Neuronal stem cell (in vitro differentiated cells): ENCODE data around the gene TPPP.
"Not testable (repeated sequence)": the region's sequence is repeated elsewhere in the genome, so short reads cannot be mapped to it uniquely, and the experiment has no call there.

Experiments
- DNase-seq: peaks from one replicate; pipeline ENCODE4 v3.0.0-alpha.2; 2013; ENCODE audit warnings: low spot score
- H2AFZ ChIP-seq: one replicate; pipeline ENCODE4 v1.6.1; 2013; ENCODE audit warnings: mild to moderate bottlenecking, low read length, inconsistent platforms
- H2AK5ac ChIP-seq: 2 replicates; pipeline ENCODE4 v1.6.1; 2013; ENCODE audit warnings: low read depth, mild to moderate bottlenecking, inconsistent platforms, low read length, moderate library complexity, mixed read lengths
- H2BK120ac ChIP-seq: 2 replicates; pipeline ENCODE4 v1.6.1; 2013; ENCODE audit warnings: low read depth, mild to moderate bottlenecking, inconsistent platforms, low read length, moderate library complexity, mixed read lengths
- H2BK12ac ChIP-seq: one replicate; pipeline ENCODE4 v1.6.1; 2013; ENCODE audit warnings: low read length, inconsistent platforms
- H2BK15ac ChIP-seq: 2 replicates; pipeline ENCODE4 v1.6.1; 2013; ENCODE audit warnings: mild to moderate bottlenecking, low read length, inconsistent platforms, mixed read lengths
- H2BK5ac ChIP-seq: one replicate; pipeline ENCODE4 v1.6.1; 2013; ENCODE audit warnings: inconsistent platforms, mild to moderate bottlenecking, low read length, moderate library complexity
- H3K14ac ChIP-seq: one replicate; pipeline ENCODE4 v1.6.1; 2013; ENCODE audit warnings: low read length, inconsistent platforms
- H3K18ac ChIP-seq: 2 replicates; pipeline ENCODE4 v1.6.1; 2013; ENCODE audit warnings: low read length, inconsistent platforms
- H3K23ac ChIP-seq: 2 replicates; pipeline ENCODE4 v1.6.1; 2013; ENCODE audit warnings: low read depth, mild to moderate bottlenecking, mixed read lengths, low read length, inconsistent platforms; ENCODE audit not compliant: poor library complexity
- H3K27ac ChIP-seq: replicated peaks from 3 replicates; pipeline ENCODE4 v1.5.1; 2013; ENCODE audit warnings: low read length, inconsistent platforms
- H3K27me3 ChIP-seq, 3 experiments: 2 replicates each; pipeline ENCODE4 v1.6.1; 2013; ENCODE audit warnings: low read length in 3 of 3, mild to moderate bottlenecking in 2 of 3, inconsistent platforms in 1 of 3, low read depth in 1 of 3, mixed read lengths in 1 of 3, moderate library complexity in 1 of 3; ENCODE audit not compliant: control insufficient read depth in 3 of 3, insufficient read depth in 3 of 3
- H3K36me3 ChIP-seq, 2 donors: replicated peaks in 1 of 2; 2 replicates each; pipeline ENCODE4 v1.6.1; 2013; ENCODE audit warnings: low read length in 2 of 2; ENCODE audit not compliant: control insufficient read depth in 2 of 2, insufficient read depth in 2 of 2
- H3K4ac ChIP-seq: 2 replicates; pipeline ENCODE4 v1.6.1; 2013; ENCODE audit warnings: inconsistent platforms, mild to moderate bottlenecking, low read length, moderate library complexity
- H3K4me1 ChIP-seq, 2 donors: 1 replicate in 1 of 2; 2 replicates in 1 of 2; pipeline ENCODE4 v1.6.1; 2013; ENCODE audit warnings: low read length in 2 of 2, low read depth in 1 of 2; ENCODE audit not compliant: control insufficient read depth in 2 of 2, insufficient read depth in 1 of 2
- H3K4me2 ChIP-seq: one replicate; pipeline ENCODE4 v1.6.1; 2013; ENCODE audit warnings: mild to moderate bottlenecking, low read length, inconsistent platforms; ENCODE audit not compliant: insufficient read depth, poor library complexity, severe bottlenecking
- H3K4me3 ChIP-seq, 2 donors: 2 replicates each; pipeline ENCODE4 v1.5.1; 2013; ENCODE audit warnings: low read length in 2 of 2, mild to moderate bottlenecking in 2 of 2, inconsistent platforms in 1 of 2, moderate library complexity in 1 of 2
- H3K79me1 ChIP-seq: one replicate; pipeline ENCODE4 v1.6.1; 2013; ENCODE audit warnings: low read depth, mild to moderate bottlenecking, inconsistent platforms, low read length, moderate library complexity
- H3K9ac ChIP-seq: one replicate; pipeline ENCODE4 v1.6.1; 2013; ENCODE audit warnings: mild to moderate bottlenecking, low read depth, low read length, inconsistent platforms; ENCODE audit not compliant: poor library complexity
- H3K9me3 ChIP-seq, 2 donors: replicated peaks in 1 of 2; 2 replicates each; pipeline versions ENCODE3 to v1.6.1; 2013; ENCODE audit warnings: low read length in 2 of 2, mild to moderate bottlenecking in 2 of 2, inconsistent platforms in 1 of 2, low read depth in 1 of 2, mixed read lengths in 1 of 2, moderate library complexity in 1 of 2; ENCODE audit not compliant: control insufficient read depth in 2 of 2, insufficient read depth in 1 of 2
- H4K8ac ChIP-seq: one replicate; pipeline ENCODE4 v1.6.1; 2013; ENCODE audit warnings: low read depth, mild to moderate bottlenecking, inconsistent platforms, low read length, moderate library complexity
- H4K91ac ChIP-seq: one replicate; pipeline ENCODE4 v1.6.1; 2013; ENCODE audit warnings: low read length, low read depth, mild to moderate bottlenecking, inconsistent platforms; ENCODE audit not compliant: poor library complexity
- WGBS, 2 donors: extraction: QIAGEN DNeasy Blood & Tissue Kit; methylation state at CpG; one replicate each; pipeline ENCODE4 v1.1.7; 2013; ENCODE audit warnings: missing lambda C conversion rate in 2 of 2, mixed read lengths in 1 of 2; ENCODE audit not compliant: insufficient read length in 2 of 2, insufficient replicate concordance in 1 of 2; ENCODE audit errors: extremely low coverage in 2 of 2; 5-methylcytosine and 5-hydroxymethylcytosine counted together

The TPPP gene

GRCh38 chr5:635306-636055, 57.7 kb downstream of the TPPP start:
- H3K27me3 ChIP-seq, result no peaks in the 10 kb centered on the region
- no peaks in the 10 kb centered on the region for H3K4me1 ChIP-seq
- H3K27ac ChIP-seq, result no peak overlapping the region
- no peak overlapping the region for H2BK5ac ChIP-seq
- H3K4me2 ChIP-seq, result no peak overlapping the region
- no peak overlapping the region for H3K14ac ChIP-seq
- no peak overlapping the region for H3K23ac ChIP-seq
- WGBS, 2 donors, result no CpG with 5 or more reads among the region's 18 CpGs
- no peak overlapping the region for H4K91ac ChIP-seq
- no peak overlapping the region for H3K4ac ChIP-seq
- no peak overlapping the region for H2BK15ac ChIP-seq
- H3K4me3 ChIP-seq, result no peak overlapping the region
- H3K36me3 ChIP-seq, result peaks cover 57 to 73% of the 10 kb centered on the region in 2 donors
- H2AFZ ChIP-seq, result no peak overlapping the region
- no peak for DNase-seq
- H2BK120ac ChIP-seq, result no peak overlapping the region
- H3K18ac ChIP-seq, result no peak overlapping the region
- H3K9me3 ChIP-seq, result peaks cover 0 to 4% of the 10 kb centered on the region in 2 donors
- no peak overlapping the region for H3K9ac ChIP-seq
- H3K79me1 ChIP-seq, result peaks cover 5% of the 10 kb centered on the region
- no peak overlapping the region for H2AK5ac ChIP-seq
- no peak overlapping the region for H4K8ac ChIP-seq
- H2BK12ac ChIP-seq, result no peak overlapping the region

GRCh38 chr5:634191-634590, 59.0 kb downstream of the TPPP start:
- Histone ChIP-seq H2BK12ac (no peak overlapping the region), H3K9ac (no peak overlapping the region), H3K9me3 (peaks cover 0 to 4% of the 10 kb centered on the region in 2 donors), H3K4me2 (no peak overlapping the region), H4K8ac (no peak overlapping the region), H3K36me3 (peaks cover 44 to 61% of the 10 kb centered on the region in 2 donors), H4K91ac (no peak overlapping the region), H3K14ac (no peak overlapping the region), H2AK5ac (no peak overlapping the region), H2BK15ac (no peak overlapping the region), H3K23ac (no peak overlapping the region), H3K18ac (no peak overlapping the region), H3K4me1 (no peaks in the 10 kb centered on the region), H2BK120ac (no peak overlapping the region), H2BK5ac (no peak overlapping the region), H2AFZ (no peak overlapping the region), H3K79me1 (peaks cover 3% of the 10 kb centered on the region), H3K27ac (no peak overlapping the region), H3K4me3 (no peak overlapping the region), H3K4ac (no peak overlapping the region), H3K27me3 (no peaks in the 10 kb centered on the region)
- WGBS, 2 donors, result no CpG with 5 or more reads among the region's 12 CpGs
- DNase-seq, result no peak

GRCh38 chr5:633501-633955, 59.6 kb downstream of the TPPP start:
- H2AFZ ChIP-seq, result no peak overlapping the region
- no peak overlapping the region for H2BK12ac ChIP-seq
- DNase-seq, result no peak
- H3K27me3 ChIP-seq, result no peaks in the 10 kb centered on the region
- H3K4ac ChIP-seq, result no peak overlapping the region
- no peak overlapping the region for H3K27ac ChIP-seq
- H3K4me3 ChIP-seq, result no peak overlapping the region
- H2BK15ac ChIP-seq, result no peak overlapping the region
- H3K9me3 ChIP-seq, result peaks cover 0 to 6% of the 10 kb centered on the region in 2 donors
- peak overlapping the region; percentile 17 for H3K23ac ChIP-seq
- H4K8ac ChIP-seq, result no peak overlapping the region
- no peak overlapping the region for H3K4me2 ChIP-seq
- no peak overlapping the region for H4K91ac ChIP-seq
- no peak overlapping the region for H2AK5ac ChIP-seq
- H3K79me1 ChIP-seq, result peaks cover 3% of the 10 kb centered on the region
- H3K14ac ChIP-seq, result no peak overlapping the region
- H3K4me1 ChIP-seq, result no peaks in the 10 kb centered on the region
- no peak overlapping the region for H3K18ac ChIP-seq
- H3K36me3 ChIP-seq, result peaks cover 41 to 61% of the 10 kb centered on the region in 2 donors
- H2BK120ac ChIP-seq, result no peak overlapping the region
- no peak overlapping the region for H2BK5ac ChIP-seq
- H3K9ac ChIP-seq, result no peak overlapping the region
- no CpG with 5 or more reads among the region's 20 CpGs for WGBS, 2 donors

- Histone ChIP-seq H3K27ac (peak overlapping the region; percentile 20), H3K36me3 (peaks cover 42 to 58% of the 10 kb centered on the region in 2 donors)
- DNase-seq, H2BK120ac ChIP-seq, H3K14ac ChIP-seq, H3K4ac ChIP-seq, H2BK5ac ChIP-seq, H3K9ac ChIP-seq, H3K18ac ChIP-seq, H3K4me1 ChIP-seq, H4K8ac ChIP-seq, H2AK5ac ChIP-seq, H3K4me3 ChIP-seq, H2BK15ac ChIP-seq, H2BK12ac ChIP-seq, H3K4me2 ChIP-seq, H3K23ac ChIP-seq, H3K79me1 ChIP-seq, H3K27me3 ChIP-seq, H3K9me3 ChIP-seq, H2AFZ ChIP-seq, H4K91ac ChIP-seq: not testable (repeated sequence)
- WGBS, 2 donors, result no CpG with 5 or more reads among the region's 21 CpGs
These were observed 64.6 kb downstream of the TPPP start for GRCh38 chr5:628351-629205.
